Choroid plexus epithelial cell (primary cell): Measurements from ENCODE around the gene FGGY.

Source experiments
- DNase-seq: peaks from one replicate; pipeline ENCODE4 v3.0.0-alpha.2; 2010; ENCODE audit warnings: low read depth
- H3K4me3 ChIP-seq: 2 replicates; pipeline ENCODE4 v1.5.1; 2011; ENCODE audit warnings: low read depth, mild to moderate bottlenecking, control low read depth, low read length, moderate library complexity
- TF ChIP-seq, protein P1 (sequence below): conservative IDR thresholded peaks from 2 replicates; pipeline ENCODE4 v1.5.1; 2011; ENCODE audit warnings: low read depth, mild to moderate bottlenecking, control low read depth, inconsistent platforms, low read length, moderate library complexity

The FGGY gene

DNA sequence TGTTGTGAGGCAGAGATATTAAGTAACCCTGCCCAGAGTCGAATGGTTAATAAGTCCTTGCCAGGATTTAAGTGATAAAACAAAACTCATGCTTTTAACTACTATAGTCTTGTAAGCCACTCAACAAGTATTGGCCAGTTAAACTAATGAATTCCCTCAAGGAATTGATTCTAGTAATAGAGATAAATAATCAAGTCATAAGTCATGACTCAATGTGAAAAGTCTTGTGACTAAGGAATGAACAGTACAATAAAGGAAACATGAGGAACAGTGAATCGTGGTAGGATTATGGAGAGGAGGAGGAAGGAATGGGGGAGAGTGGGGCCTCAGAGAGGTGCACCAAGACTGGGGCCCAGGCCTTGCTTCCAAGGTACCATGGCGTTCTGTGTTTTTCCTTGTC lies 104.7 kb downstream of the FGGY start:
- TF ChIP-seq, protein P1, sequence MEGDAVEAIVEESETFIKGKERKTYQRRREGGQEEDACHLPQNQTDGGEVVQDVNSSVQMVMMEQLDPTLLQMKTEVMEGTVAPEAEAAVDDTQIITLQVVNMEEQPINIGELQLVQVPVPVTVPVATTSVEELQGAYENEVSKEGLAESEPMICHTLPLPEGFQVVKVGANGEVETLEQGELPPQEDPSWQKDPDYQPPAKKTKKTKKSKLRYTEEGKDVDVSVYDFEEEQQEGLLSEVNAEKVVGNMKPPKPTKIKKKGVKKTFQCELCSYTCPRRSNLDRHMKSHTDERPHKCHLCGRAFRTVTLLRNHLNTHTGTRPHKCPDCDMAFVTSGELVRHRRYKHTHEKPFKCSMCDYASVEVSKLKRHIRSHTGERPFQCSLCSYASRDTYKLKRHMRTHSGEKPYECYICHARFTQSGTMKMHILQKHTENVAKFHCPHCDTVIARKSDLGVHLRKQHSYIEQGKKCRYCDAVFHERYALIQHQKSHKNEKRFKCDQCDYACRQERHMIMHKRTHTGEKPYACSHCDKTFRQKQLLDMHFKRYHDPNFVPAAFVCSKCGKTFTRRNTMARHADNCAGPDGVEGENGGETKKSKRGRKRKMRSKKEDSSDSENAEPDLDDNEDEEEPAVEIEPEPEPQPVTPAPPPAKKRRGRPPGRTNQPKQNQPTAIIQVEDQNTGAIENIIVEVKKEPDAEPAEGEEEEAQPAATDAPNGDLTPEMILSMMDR, result no peak
- no peak for DNase-seq
- H3K4me3 ChIP-seq, result no peak overlapping the region

DNA sequence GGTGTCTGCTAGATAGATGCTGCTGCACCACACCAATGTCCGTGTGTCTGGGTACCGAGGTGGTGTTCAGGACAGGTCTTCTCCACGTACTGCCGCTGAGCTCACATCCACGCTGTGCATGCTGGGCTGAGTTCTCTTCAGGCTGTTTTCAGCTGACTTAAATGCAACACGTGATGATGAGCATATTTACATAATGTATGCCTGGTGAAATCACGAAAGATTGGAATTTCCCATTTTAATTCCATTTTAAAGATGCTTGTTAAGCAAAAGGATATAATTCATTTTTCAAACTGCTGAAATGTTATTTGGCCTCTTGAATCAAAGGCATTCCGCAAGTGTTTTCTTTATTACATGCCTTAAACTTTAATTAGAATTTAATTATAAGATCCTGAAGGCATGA lies 107.9 kb downstream of the FGGY start:
- H3K4me3 ChIP-seq, result no peak overlapping the region
- TF ChIP-seq, protein P1, result no peak
- DNase-seq, result no peak

DNA sequence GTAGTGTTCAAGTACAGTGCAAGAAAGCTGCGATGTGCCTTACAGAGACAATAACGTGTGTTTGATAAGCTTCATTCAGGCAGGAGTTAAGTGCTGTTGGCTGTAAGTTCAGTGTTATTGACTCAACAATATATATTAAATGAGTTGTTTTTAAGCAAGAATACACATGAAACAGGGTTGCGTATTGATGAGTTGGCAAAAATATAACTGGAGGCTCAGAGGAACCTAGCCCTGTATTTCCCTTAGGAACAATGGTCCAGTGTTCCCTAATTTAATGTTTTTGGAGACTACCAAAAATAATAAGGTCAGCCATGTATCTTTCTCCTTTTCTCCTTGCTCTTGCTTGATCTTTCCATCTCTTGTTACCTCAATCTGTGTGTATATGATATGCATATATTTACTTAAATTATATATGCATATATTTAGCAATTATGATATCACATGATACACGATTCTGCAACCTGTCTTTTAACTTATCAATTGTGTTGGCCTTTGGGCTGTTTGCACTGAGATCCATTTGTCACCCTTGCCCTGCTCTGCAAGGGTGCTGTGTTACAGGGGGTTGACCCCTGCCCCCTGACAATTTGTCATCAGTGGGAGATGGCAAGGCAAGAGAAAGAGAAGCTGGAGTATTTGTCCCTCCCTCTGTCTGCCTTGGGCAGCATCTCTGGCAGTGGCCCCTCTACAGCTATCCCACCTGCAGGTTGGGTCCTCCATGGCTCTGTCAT lies 109.7 kb downstream of the FGGY start:
- no peak for DNase-seq
- TF ChIP-seq, protein P1, result no peak
- H3K4me3 ChIP-seq, result no peak overlapping the region

- no peak overlapping the region for H3K4me3 ChIP-seq
- TF ChIP-seq, protein P1, result no peak
- peak; percentile 61 for DNase-seq
Observed at GRCh38 chr1:59408608-59409240, 111.8 kb downstream of the FGGY start.

GRCh38 chr1:59409549-59409948 lies 112.7 kb downstream of the FGGY start:
- TF ChIP-seq, protein P1, result no peak
- H3K4me3 ChIP-seq, result no peak overlapping the region
- DNase-seq, result peak; percentile 33

GRCh38 chr1:59409986-59410385 lies 113.1 kb downstream of the FGGY start:
- H3K4me3 ChIP-seq, result no peak overlapping the region
- no peak for DNase-seq
- TF ChIP-seq, protein P1, result no peak

- no peak overlapping the region for H3K4me3 ChIP-seq
- DNase-seq, result no peak
Observed at GRCh38 chr1:59410457-59410856, 113.6 kb downstream of the FGGY start.

More at GRCh38 chr1:59410457-59410856, 113.6 kb downstream of the FGGY start:
- TF ChIP-seq, protein P1, result no peak
